GM18502 (cell line): ENCODE measurements around the gene MTMR4.
"Not testable (repeated sequence)": the region's sequence is repeated elsewhere in the genome, so short reads cannot be mapped to it uniquely, and the experiment has no call there.

Experiments
- ATAC-seq: cut with Tn5 transposase; IDR thresholded peaks from one replicate; pipeline ENCODE4 v1.9.1; 2021; ENCODE audit warnings: mild to moderate bottlenecking; ENCODE audit not compliant: unreplicated experiment, poor library complexity

The MTMR4 gene

DNA sequence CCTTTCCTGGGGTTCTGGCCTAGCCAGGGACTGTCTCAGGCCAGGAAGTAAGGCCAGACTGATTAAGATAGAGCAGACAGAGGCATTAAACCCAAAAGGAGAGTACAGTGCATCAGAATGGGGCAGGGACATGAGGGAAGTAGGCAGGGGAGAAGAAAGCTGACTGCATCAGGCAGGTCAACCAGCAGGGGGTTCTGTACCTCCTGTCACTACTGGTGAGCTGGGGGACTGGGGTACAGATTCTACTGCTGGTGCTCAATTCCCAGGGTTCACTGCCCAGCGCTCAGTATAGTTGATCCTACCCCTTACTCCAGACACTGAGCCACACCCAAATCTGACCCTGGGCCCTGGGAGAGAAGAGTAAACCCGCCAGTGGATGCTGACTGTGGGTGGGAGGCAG is 12.9 kb upstream of the MTMR4 start:
- no peak for ATAC-seq

DNA sequence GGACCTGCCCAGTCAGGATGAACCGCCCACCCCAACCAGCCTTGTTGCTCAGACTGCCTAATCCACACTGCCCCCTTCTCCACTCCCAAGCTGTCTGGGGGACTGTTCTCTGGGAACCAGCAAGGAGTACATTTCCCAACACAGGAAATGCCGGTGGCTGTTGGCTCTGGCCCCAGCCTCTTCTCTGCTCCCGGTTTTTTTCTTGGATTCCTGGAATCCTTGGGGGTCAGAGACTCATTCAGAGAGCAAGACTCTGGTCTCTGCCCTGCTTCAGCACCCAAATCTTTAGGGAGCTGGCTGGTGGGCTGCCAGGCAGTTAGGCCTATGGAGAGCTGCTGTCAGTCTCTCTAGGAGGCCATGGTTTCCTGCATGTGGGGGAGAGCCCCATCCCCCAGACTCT is 10.8 kb upstream of the MTMR4 start:
- ATAC-seq = no peak

DNA sequence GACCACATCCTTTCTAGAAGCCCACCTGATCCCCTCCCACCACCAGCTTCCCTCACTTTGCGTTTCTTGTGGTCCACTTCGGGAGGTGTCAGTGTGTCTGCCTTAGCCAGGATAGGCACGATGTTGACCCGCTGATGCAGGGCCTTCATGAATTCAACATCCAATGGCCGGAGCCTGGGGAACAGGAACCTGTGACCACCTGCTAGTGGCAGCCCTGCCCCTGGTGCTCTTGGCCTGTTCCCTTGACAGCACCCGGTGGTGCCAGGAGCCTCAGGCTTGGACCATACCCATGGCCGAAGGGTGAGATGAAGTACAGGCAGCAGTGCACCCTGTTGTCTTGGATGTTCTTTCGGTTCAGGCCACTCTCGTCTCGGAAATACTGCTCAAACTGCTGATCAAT is 7.2 kb upstream of the MTMR4 start:
- no peak for ATAC-seq

DNA sequence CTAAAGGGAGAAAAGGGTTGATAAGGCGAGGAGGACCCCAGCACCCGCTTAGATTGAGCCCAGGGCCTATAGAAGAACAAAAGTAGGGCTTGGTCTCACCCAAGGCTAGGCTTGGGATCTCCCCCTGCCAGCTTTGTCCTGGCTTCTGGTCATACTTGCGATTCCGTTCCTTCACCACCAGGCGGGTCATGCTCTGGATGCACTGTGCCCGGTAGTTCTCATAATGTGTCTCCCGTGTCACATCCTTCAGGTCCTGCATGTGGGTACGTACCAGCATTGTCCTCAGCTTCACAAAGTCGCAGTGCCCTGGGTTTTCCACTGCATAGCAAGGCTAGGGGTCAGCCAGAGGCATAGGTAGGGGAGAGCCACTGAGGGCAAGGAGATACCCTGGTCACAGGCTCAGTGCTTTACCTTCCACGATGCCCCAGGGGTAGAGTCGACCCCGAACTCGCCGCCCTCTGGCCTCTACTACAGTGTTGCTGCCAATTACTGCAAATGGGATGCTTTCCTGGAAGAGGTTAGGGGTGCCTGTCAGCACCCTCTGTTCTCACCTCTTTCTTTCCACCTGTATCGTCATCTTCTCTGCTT is 6.5 kb upstream of the MTMR4 start:
- no peak for ATAC-seq

DNA sequence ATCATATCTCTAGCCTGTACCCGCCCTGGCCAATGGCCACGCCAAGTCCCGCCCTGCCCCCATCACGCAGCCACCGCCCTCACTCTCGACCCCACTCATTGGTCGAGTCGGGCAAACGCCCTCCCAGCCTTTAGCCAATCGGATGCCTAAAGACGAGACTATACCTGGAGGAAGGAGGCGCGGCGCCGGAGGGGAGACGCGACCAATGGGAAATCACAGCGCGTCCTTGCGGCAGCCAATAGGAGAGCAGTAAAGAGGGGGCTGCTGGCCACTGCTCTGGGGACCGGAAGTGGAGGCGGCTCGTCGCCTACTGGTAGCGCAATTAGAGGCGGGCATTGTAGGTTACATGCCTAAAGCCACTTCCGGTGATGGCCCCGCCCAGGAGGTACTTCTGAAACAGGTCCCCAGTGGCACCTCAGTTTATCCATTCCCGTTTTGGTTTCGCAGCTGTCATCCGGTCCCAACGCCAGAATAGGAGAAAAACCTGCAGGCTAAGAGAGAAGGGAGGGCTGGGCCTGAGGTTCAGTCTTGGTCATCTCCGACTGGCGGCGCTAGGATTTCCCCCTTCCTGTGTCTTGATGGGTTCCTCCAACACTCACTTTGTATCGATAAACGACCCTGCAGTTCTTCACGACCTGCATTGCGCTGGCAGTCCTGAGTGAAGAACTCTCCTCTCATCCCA is 3.6 kb upstream of the MTMR4 start:
- ATAC-seq = peak; percentile 83

DNA sequence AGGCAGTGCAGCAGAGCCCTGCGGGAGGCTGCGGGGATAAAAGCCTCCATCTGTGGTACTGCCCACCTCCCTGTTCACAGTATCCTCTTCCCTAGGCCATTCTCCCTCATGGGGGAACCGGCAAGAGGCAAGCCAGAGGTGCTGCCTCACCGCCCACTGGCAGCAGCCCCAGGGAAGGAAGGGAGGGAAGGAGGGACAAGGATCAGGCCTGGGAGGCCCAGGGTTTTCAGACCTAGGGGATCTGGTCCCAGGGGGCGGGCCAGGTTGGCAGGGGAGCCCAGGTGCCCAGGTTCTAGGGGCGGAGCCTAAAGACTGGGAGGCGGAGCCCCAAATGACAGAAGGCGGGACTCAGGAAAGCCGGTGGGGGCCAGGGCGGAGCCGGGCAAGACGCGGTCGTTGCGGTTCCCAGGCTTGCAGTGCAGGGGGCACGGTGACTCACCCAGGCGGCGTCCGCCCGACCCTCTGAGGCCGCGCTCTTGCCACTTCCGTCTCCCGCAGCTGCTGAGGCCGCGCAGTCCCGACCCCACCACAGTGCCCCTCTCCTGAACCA is 3.0 kb upstream of the MTMR4 start:
- no peak for ATAC-seq

DNA sequence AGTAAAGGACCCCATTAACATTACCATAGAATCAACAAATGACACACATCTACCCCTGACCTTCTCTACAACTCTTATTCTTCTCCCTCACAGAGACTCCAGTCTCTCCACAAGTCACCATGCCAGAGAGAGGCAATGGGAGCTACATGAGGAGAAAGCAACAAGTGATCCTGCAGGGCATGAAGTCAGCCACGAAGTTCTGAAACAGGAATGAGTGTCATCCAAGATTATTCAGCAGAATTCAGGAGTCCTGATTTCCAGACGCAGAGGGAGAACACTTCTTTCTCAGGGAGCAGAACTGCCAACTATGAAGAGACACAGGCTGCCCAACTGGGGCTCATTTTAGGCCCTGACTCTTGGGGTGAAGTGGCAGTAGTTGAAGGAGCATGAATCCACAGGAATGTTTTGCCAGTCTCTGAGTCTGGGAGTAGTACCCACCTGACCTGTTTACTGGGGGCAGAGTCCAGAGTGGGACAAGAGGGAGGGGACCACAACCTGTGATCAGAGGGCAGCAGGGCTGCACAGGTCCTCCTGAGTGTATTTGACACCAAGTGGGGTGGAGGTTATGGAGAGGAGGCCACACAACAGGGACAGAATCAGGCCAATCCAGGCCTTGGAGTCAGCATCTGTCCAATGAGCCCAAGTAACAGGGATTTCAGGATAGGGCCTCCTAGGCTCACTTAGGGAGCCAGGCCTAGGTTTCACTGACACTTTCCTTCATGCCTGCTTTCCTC is 2.4 kb upstream of the MTMR4 start:
- ATAC-seq = no peak

DNA sequence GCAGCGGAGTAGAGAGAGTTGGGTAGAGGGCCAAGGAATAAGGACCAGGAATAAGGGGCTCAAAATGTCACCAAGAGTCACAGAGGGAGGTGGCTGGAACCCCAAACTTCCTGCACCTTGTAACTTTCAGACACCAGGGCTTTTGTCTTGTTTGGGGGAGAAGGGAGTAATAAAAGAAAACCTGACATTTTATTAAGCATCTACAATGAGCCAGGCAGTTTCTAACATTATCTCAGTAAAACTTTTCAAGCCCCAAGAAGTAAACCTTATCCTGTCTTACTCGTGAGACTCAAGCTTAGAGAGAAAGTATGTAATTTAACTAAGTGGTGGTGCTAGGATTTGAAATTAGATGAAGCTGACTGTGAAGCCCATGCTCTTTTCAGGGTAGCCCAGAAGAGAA is 848 bp upstream of the MTMR4 start:
- ATAC-seq = no peak

DNA sequence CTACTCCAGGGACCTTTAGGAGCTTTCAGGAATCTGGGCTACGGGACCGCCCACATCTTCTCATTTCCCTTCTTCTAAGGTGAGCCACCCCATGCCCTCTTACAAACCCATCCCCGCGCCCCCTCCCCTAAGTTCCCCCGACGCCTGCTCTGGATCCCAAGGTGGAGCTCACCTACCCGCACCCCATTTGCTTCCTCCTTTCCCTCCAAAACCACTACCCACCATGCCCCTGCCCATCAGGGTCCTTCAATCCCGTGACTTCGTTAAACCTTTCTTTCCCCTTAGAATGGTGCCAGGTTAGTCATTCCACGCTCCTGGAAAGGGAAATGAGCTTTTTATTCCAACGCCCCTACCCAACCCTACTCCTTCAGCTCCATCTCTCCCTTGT is 326 bp upstream of the MTMR4 start:
- no peak for ATAC-seq

DNA sequence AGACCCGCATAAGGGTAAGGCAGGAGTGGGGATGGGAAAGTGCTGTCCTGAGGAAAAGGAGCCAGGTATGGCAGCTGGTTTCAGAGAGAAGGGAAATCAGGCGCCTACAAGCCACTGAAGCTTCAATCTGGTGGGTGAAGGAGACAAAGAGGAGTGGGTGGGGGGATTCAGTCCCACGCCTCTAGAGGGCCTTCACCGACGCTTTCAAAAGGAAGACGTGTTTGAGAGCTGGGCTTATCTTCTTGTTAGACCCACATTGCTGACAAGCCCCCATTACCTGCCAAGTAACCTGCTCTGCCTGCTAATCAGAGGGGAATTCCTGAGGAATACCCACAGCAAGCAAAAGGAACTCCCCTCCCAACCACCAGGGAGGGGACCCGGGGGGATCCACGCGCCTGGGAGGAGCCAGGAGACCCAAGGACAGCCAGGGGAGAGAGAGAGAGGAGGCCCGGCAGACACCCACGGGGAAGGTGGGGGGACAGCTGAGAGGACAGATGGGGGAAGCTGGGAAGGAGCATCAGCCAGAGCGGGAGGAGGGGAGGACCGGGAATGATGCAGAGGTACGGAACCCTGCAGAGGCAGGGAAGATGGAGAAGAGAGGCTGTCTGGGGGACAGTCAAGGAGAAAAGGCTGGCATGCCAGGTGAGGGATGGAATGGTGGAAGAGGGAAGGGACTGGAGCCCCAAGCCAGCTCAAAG is 1.0 kb downstream of the MTMR4 start:
- ATAC-seq = no peak

DNA sequence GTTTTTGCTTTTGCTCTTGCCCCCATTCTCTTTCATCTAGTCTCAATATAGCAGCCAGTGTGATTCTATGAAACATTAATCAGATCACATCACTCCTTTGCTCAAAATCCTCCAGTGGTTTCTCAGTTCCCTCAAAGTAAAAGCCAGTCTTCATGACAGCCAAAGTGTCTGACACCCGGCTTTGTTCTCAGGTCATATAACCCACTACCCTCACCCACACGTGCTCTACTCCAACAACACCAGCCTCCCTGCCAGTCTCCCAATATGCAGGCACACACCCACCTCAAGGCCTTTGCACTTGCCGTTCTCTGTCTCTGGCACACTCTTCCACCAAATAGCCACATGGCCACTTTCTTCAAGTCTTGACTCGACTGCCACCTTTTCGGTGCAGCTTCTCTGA is 4.4 kb downstream of the MTMR4 start:
- no peak for ATAC-seq

DNA sequence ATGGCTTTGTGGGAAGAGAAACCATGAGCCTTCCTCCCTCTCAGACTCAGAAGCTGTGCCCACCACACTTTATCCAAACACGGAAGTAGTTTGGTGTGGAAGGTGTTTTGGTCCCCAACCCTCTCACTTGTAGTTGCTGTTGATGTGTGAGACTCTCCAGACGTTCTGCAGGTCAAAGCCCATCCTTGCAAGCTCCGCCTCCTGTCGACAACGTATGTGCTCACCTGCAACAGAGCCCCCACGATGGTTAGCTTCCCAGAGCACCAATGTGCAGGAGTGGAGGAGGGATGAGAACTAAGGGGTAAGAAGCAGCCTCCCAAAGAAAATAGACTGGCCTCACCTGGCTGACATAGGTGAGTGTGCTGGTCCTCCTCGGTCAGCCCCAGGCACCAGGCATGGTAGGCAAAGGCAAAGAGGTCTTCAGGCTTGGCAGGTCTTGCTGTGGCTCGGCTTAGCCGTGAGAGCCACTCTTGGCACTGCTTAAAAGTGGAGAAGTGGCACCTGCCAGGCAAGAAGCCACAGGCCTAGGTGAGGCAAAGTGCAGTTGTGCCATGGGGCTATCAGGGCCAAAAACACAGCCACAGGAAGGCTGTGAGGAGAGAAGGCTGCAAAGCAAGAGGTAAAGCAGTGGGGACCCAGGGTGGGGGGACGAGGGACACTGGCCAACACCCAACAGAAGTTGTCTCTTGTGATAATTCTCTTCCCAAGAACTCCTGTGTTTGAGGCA is 5.9 kb downstream of the MTMR4 start:
- ATAC-seq = no peak

DNA sequence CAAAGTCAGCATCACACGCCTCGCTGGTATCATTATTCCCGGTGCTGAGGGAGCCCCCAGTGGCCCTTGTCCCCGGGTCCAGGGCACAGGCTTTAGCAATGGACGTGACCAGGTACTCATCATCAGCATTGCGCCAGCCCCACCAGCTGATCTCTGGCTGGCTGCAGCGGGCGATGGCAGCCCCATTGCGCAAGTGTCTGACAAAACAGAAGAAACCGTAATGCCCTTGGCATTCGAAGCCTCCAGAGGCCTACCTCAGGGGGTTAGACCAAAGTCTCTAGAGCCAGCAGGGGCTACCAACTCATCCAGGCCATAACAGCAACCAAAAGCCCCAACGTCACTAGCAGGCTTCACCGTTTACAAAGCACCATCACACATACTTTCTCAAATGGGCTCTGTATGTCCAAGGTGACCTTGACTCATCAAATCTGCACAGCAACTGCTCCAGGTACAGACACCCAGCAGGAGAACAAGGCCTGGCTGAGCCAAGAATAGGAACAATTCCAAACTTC is 7.3 kb downstream of the MTMR4 start:
- ATAC-seq = no peak

DNA sequence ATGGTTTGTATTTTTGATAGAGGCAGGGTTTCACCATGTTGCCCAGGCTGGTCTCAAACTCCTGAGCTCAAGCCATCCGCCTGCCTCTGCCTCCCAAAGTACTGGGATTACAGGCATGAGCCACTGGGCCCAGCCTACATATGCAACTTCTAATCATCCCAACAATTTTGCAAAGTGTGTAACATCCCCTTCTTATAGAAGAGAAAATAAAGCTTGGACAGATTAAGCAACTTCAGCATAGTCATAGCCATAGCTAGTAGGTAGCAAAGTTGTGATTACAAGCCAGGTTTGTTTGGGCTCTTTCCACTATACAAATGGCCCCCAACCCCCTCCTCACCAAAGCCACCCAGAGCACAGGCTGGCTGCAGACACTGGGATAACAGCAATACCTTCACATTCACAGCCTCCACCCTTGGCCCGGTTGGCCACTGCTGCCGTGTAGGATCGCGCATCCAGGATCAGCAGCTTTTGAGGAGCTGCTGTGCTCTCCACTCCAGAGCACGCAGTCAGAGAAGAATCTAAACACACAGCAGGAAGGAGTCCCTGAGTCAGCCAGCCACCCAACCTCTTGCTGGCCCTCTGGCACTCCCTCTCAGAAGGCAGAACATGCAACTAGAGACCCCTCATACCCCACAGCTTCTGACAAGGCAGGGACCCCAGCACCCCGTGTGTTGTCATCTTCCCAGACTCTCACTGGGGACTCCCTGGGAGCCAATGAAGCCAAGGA is 7.9 kb downstream of the MTMR4 start:
- no peak for ATAC-seq

DNA sequence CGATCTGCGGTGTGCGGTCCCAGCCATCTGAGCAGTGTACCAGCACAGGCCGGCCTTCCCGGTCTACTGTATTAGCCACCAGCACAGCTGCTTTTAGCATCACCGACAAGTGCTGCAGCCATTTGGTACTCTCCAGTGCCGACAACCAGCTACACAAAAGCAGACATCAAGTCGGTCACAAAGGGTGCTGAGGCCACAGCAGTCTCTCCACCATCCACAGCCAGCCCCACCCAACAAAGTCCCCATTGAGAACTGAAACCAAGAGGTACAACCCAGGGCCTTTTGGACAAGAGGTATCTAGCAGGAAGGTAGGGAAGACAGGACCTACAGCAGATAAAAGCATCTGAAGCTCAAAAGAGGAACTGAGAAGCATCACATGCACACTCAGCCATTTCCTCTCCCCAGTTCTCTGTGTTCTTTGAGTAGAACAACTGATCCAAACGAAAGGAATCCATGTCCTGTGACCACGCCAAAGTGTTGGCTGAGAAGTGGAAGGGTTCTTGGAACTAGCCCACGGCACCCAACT is 9.5 kb downstream of the MTMR4 start:
- ATAC-seq = peak; percentile 90

DNA sequence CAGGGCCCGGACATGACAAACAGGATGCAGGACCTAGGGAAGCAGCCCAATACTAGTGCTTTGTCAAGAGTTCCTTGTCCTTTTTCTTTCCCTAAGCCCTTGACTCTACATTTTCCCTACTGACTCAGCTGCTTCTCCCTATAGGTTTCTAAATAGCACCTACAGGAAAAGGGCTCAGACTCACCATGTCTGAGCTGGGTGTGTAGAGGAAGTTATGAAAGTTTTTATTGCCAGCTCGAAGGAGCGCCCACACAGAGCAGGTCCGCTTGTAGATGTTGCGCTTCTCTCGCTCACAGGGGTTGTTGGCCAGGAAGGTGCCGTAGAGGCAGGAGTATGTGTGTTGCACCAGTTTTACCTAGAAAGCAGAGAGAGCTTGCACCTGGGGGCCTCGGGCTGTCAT is 10.6 kb downstream of the MTMR4 start:
- no peak for ATAC-seq

DNA sequence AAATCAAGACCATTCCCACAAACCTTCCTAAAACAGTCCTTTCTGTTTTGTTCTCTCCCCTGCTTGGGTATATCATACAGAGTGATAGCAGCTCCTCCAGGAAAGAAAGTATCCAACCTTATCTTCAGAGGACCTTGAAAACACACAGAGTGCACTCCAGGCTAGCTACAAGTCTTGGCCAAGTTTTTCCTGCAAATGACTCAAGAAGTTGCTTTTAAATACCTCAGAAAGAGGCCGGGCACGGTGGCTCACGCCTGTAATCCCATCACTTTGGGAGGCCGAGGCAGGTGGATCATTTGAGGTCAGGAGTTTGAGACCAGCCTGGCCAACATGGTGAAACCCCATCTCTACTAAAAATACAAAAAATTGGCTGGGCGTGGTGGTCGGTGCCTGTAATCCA is 11.3 kb downstream of the MTMR4 start:
- ATAC-seq = not testable (repeated sequence)

DNA sequence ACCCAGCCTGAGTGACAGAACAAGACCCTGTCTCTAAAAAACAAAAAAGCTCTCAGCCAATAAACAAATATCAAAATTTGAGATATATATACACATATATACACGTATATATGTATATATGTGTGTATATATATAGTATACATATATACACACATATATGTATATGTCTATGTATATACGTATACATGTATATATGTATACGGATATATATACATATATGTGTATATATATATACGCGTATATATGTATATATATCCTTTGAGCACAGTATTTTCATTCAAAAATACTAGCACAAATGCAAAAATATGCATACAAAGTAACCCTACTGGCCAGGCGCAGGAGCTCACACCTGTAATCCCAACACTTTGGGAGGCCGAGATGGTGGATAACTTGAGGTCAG is 13.0 kb downstream of the MTMR4 start:
- no peak for ATAC-seq

DNA sequence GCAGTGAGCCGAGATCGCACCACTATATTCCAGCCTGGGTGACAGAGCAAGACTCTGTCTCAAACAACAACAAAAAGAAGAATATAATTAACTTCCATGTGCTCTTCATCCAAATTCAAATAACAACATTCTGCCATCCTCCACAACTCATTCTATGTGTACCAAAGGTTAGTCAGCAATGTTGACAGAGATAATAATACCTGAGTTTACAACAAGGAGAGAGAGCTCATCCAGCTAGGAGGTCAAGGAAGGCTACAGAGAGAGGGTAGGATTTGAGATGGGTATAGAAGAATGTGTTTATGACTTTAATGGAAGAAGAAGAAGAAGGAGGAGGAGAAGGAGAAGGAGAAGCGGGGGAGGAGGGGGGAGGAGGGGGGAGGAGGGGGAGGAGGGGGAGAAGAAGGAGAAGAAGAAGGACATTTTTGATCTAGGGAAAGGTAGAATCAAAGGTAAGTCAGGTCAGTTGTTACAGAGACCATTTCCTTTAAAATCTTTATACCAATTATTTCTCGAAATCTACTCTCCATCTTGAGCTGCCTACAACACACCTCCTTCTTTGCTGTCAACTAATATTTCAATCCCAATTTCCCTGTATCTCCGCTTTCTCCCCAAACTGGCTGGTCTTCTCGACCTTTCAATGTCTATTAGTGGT is 16.1 kb downstream of the MTMR4 start:
- no peak for ATAC-seq
